ENCODE results near the gene SATB2. TPM values are rescaled to one million over a fixed set of nuclear protein-coding genes. Genes with fewer than 3 reads are reported as not detected.

Gene SATB2
- total RNA-seq, 1 experiment from 2014 or later = 22.1 TPM

DNA sequence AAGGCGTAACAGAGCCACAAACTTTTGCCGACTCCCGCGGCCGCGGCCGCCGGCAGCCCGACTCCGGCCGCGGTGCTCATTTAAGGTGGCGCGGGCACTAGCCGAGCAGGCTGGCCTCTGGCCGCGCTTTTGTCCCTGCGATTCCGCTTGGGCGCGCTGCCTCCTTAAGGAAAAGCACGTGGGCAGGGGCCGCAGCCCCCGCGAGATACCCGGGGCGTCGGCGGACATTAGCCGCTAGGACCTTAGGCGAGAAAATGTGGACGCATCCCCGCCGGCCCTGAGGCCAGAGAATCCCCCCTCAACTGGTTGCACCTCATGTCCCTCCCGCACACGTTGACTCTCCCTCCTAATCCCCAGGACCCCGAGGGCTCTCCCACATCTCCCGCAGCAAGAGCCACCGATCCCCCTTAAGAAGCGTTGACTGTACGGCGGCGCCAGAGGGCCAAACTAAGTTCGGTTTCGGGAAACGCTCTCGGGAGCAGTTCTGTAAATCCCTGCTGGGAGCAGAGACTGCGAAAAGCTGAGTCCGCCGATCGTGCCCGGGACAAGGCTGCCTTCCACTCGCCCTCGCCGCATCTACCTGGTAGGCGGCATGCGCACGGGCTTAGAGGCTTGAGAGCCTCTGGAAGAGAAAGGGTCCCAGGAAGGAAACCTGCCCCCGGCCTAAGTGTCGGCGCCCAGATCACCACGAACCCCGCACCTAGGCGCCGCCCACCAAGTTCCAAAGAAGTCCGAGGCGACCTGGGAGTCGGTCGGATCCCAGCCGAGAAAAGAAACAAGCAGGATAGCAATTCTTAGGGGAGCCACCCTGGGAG is 1.8 kb upstream of the SATB2 start (continued):
- TF ChIP-seq, protein P1, sequence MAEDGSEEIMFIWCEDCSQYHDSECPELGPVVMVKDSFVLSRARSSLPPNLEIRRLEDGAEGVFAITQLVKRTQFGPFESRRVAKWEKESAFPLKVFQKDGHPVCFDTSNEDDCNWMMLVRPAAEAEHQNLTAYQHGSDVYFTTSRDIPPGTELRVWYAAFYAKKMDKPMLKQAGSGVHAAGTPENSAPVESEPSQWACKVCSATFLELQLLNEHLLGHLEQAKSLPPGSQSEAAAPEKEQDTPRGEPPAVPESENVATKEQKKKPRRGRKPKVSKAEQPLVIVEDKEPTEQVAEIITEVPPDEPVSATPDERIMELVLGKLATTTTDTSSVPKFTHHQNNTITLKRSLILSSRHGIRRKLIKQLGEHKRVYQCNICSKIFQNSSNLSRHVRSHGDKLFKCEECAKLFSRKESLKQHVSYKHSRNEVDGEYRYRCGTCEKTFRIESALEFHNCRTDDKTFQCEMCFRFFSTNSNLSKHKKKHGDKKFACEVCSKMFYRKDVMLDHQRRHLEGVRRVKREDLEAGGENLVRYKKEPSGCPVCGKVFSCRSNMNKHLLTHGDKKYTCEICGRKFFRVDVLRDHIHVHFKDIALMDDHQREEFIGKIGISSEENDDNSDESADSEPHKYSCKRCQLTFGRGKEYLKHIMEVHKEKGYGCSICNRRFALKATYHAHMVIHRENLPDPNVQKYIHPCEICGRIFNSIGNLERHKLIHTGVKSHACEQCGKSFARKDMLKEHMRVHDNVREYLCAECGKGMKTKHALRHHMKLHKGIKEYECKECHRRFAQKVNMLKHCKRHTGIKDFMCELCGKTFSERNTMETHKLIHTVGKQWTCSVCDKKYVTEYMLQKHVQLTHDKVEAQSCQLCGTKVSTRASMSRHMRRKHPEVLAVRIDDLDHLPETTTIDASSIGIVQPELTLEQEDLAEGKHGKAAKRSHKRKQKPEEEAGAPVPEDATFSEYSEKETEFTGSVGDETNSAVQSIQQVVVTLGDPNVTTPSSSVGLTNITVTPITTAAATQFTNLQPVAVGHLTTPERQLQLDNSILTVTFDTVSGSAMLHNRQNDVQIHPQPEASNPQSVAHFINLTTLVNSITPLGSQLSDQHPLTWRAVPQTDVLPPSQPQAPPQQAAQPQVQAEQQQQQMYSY (CRISPR knock-in tag; IDR thresholded peaks at IDR 0.05) = no peak
- TF ChIP-seq, protein P2, sequence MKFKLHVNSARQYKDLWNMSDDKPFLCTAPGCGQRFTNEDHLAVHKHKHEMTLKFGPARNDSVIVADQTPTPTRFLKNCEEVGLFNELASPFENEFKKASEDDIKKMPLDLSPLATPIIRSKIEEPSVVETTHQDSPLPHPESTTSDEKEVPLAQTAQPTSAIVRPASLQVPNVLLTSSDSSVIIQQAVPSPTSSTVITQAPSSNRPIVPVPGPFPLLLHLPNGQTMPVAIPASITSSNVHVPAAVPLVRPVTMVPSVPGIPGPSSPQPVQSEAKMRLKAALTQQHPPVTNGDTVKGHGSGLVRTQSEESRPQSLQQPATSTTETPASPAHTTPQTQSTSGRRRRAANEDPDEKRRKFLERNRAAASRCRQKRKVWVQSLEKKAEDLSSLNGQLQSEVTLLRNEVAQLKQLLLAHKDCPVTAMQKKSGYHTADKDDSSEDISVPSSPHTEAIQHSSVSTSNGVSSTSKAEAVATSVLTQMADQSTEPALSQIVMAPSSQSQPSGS (CRISPR knock-in tag; IDR thresholded peaks at IDR 0.05; ENCODE audit: borderline replicate concordance, low read depth) = no peak
- TF ChIP-seq, protein P3, sequence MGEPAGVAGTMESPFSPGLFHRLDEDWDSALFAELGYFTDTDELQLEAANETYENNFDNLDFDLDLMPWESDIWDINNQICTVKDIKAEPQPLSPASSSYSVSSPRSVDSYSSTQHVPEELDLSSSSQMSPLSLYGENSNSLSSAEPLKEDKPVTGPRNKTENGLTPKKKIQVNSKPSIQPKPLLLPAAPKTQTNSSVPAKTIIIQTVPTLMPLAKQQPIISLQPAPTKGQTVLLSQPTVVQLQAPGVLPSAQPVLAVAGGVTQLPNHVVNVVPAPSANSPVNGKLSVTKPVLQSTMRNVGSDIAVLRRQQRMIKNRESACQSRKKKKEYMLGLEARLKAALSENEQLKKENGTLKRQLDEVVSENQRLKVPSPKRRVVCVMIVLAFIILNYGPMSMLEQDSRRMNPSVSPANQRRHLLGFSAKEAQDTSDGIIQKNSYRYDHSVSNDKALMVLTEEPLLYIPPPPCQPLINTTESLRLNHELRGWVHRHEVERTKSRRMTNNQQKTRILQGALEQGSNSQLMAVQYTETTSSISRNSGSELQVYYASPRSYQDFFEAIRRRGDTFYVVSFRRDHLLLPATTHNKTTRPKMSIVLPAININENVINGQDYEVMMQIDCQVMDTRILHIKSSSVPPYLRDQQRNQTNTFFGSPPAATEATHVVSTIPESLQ (CRISPR knock-in tag; IDR thresholded peaks at IDR 0.05) = no peak
- TF ChIP-seq, protein P4, sequence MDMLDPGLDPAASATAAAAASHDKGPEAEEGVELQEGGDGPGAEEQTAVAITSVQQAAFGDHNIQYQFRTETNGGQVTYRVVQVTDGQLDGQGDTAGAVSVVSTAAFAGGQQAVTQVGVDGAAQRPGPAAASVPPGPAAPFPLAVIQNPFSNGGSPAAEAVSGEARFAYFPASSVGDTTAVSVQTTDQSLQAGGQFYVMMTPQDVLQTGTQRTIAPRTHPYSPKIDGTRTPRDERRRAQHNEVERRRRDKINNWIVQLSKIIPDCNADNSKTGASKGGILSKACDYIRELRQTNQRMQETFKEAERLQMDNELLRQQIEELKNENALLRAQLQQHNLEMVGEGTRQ (CRISPR knock-in tag; IDR thresholded peaks at IDR 0.05) = peak; percentile 78
- TF ChIP-seq, protein P5, sequence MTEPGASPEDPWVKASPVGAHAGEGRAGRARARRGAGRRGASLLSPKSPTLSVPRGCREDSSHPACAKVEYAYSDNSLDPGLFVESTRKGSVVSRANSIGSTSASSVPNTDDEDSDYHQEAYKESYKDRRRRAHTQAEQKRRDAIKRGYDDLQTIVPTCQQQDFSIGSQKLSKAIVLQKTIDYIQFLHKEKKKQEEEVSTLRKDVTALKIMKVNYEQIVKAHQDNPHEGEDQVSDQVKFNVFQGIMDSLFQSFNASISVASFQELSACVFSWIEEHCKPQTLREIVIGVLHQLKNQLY (CRISPR knock-in tag; IDR thresholded peaks at IDR 0.05) = no peak
- TF ChIP-seq TP53 (CRISPR knock-in tag; IDR thresholded peaks at IDR 0.05) = no peak
- TF ChIP-seq SMAD4 (CRISPR knock-in tag; IDR thresholded peaks at IDR 0.05) = no peak
- TF ChIP-seq ATF1 (CRISPR knock-in tag; IDR thresholded peaks at IDR 0.05) = no peak
- no peak for TF ChIP-seq ZNF416 (CRISPR knock-in tag; IDR thresholded peaks at IDR 0.05)
- TF ChIP-seq ZNF121 (CRISPR knock-in tag; IDR thresholded peaks at IDR 0.05) = no peak
- no peak for TF ChIP-seq NFATC4 (CRISPR knock-in tag; IDR thresholded peaks at IDR 0.05)
- TF ChIP-seq, protein P6, sequence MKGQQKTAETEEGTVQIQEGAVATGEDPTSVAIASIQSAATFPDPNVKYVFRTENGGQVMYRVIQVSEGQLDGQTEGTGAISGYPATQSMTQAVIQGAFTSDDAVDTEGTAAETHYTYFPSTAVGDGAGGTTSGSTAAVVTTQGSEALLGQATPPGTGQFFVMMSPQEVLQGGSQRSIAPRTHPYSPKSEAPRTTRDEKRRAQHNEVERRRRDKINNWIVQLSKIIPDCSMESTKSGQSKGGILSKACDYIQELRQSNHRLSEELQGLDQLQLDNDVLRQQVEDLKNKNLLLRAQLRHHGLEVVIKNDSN (CRISPR knock-in tag; IDR thresholded peaks at IDR 0.05) = peak; percentile 79
- TF ChIP-seq GTF2I (CRISPR knock-in tag; conservative IDR thresholded peaks at IDR 0.05) = 0 out of 2 replicates have a peak, but pooled peaks have one; percentile 28
- TF ChIP-seq CBFB (CRISPR knock-in tag; IDR thresholded peaks at IDR 0.05; ENCODE audit: low read depth) = 0 out of 2 replicates have a peak, but pooled peaks have one; percentile 41
- TF ChIP-seq EMX1 (CRISPR knock-in tag; IDR thresholded peaks at IDR 0.05) = no peak
- TF ChIP-seq, protein P7, sequence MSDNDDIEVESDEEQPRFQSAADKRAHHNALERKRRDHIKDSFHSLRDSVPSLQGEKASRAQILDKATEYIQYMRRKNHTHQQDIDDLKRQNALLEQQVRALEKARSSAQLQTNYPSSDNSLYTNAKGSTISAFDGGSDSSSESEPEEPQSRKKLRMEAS (CRISPR knock-in tag; IDR thresholded peaks at IDR 0.05) = peak; percentile 89
- TF ChIP-seq JUN (CRISPR knock-in tag; IDR thresholded peaks at IDR 0.05) = no peak
- peak; percentile 60; the same call in 1 of the 2 replicates for TF ChIP-seq MYBL2 (CRISPR knock-in tag; IDR thresholded peaks at IDR 0.05)
- TF ChIP-seq SP1 (CRISPR knock-in tag; conservative IDR thresholded peaks at IDR 0.05) = no peak; the same call in 1 of the 2 replicates
- no peak for TF ChIP-seq SOX15 (CRISPR knock-in tag; IDR thresholded peaks at IDR 0.05)
- TF ChIP-seq, protein P8, sequence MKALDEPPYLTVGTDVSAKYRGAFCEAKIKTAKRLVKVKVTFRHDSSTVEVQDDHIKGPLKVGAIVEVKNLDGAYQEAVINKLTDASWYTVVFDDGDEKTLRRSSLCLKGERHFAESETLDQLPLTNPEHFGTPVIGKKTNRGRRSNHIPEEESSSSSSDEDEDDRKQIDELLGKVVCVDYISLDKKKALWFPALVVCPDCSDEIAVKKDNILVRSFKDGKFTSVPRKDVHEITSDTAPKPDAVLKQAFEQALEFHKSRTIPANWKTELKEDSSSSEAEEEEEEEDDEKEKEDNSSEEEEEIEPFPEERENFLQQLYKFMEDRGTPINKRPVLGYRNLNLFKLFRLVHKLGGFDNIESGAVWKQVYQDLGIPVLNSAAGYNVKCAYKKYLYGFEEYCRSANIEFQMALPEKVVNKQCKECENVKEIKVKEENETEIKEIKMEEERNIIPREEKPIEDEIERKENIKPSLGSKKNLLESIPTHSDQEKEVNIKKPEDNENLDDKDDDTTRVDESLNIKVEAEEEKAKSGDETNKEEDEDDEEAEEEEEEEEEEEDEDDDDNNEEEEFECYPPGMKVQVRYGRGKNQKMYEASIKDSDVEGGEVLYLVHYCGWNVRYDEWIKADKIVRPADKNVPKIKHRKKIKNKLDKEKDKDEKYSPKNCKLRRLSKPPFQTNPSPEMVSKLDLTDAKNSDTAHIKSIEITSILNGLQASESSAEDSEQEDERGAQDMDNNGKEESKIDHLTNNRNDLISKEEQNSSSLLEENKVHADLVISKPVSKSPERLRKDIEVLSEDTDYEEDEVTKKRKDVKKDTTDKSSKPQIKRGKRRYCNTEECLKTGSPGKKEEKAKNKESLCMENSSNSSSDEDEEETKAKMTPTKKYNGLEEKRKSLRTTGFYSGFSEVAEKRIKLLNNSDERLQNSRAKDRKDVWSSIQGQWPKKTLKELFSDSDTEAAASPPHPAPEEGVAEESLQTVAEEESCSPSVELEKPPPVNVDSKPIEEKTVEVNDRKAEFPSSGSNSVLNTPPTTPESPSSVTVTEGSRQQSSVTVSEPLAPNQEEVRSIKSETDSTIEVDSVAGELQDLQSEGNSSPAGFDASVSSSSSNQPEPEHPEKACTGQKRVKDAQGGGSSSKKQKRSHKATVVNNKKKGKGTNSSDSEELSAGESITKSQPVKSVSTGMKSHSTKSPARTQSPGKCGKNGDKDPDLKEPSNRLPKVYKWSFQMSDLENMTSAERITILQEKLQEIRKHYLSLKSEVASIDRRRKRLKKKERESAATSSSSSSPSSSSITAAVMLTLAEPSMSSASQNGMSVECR (CRISPR knock-in tag; IDR thresholded peaks at IDR 0.05; ENCODE audit: borderline replicate concordance) = peak; percentile 31; the same call in 1 of the 2 replicates
- no peak; the same call in 1 of the 2 replicates for TF ChIP-seq ZNF263 (CRISPR knock-in tag; IDR thresholded peaks at IDR 0.05; ENCODE audit: low read depth)
- TF ChIP-seq, protein P9, sequence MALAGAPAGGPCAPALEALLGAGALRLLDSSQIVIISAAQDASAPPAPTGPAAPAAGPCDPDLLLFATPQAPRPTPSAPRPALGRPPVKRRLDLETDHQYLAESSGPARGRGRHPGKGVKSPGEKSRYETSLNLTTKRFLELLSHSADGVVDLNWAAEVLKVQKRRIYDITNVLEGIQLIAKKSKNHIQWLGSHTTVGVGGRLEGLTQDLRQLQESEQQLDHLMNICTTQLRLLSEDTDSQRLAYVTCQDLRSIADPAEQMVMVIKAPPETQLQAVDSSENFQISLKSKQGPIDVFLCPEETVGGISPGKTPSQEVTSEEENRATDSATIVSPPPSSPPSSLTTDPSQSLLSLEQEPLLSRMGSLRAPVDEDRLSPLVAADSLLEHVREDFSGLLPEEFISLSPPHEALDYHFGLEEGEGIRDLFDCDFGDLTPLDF (CRISPR knock-in tag; IDR thresholded peaks at IDR 0.05) = 0 out of 2 replicates have a peak, but pooled peaks have one; percentile 65
- no peak for TF ChIP-seq OVOL2 (CRISPR knock-in tag; IDR thresholded peaks at IDR 0.05; ENCODE audit: borderline replicate concordance)

Data from WTC11 (cell line).